Muscle layer of duodenum (tissue), 2 donors: Measurements from ENCODE around the gene RNF2.

ENCODE experiments used
- H3K27ac ChIP-seq: one replicate; pipeline ENCODE4 v1.7.0; 2013; ENCODE audit warnings: mild to moderate bottlenecking, low read length
- H3K27me3 ChIP-seq: one replicate; pipeline ENCODE4 v1.7.0; 2013; ENCODE audit warnings: low read depth, mild to moderate bottlenecking, control low read depth, low read length
- H3K36me3 ChIP-seq, 2 donors: one replicate each; pipeline ENCODE4 v1.7.0; 2013; ENCODE audit warnings: low read length in 2 of 2, control low read depth in 1 of 2, mild to moderate bottlenecking in 1 of 2; ENCODE audit not compliant: insufficient read depth in 2 of 2, control insufficient read depth in 1 of 2
- H3K4me1 ChIP-seq, 2 donors: one replicate each; pipeline ENCODE4 v1.7.0; 2013; ENCODE audit warnings: low read length in 2 of 2, mild to moderate bottlenecking in 2 of 2, control low read depth in 1 of 2, moderate library complexity in 1 of 2; ENCODE audit not compliant: insufficient read depth in 2 of 2, control insufficient read depth in 1 of 2
- H3K4me3 ChIP-seq, 2 donors: one replicate each; pipeline ENCODE4 v1.7.0; 2013; ENCODE audit warnings: low read length in 2 of 2, low read depth in 1 of 2, mild to moderate bottlenecking in 1 of 2
- H3K9me3 ChIP-seq, 2 donors: one replicate each; pipeline ENCODE4 v1.7.0; 2013; ENCODE audit warnings: low read length in 2 of 2, control low read depth in 1 of 2, mild to moderate bottlenecking in 1 of 2; ENCODE audit not compliant: control insufficient read depth in 1 of 2
- donor health status: healthy.

RNF2 gene

DNA sequence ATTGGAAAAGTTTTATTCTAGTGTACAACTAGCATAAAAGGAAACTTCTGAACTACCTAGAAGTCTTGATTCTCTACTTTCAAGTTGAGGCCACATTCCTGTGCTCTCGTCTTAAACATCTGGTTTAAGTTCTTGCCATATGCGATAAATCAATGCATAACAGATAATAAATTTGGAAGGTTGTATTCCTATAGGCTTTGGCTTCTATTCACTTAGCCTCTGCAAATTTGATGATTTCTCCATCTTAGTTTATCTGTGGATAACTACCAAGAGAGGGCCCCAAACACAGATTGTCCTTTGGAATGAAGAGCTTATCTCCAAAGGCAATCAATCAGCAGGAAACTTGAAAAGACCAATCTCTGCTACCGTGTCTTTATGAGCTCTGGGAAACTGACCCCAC, 11.7 kb upstream of the RNF2 start:
- no peaks in the 10 kb centered on the region for H3K9me3 ChIP-seq
- no peaks in the 10 kb centered on the region for H3K36me3 ChIP-seq
- no peak overlapping the region for H3K4me3 ChIP-seq
- no peaks in the 10 kb centered on the region for H3K4me1 ChIP-seq
- no peak overlapping the region for H3K27ac ChIP-seq
- peaks cover 5% of the 10 kb centered on the region for H3K27me3 ChIP-seq

DNA sequence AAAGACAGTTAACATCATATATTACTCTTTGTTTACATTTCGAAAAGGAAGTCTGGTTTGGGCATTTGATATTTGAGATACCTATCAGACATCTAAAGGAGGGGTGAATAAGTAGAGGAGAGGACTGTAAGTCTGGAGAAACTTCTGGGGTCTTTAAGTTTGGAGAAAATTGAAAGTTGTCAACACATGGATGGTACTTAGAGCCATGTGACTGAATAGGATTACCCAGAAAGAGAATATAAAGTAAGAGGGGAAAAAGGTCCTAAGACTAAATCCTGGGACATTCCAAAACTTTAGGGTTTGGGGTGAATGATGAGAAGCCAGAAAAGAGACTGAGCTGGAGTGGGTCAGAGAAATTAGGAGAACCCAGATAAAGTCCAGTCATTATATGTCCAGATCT, 10.1 kb upstream of the RNF2 start:
- no peaks in the 10 kb centered on the region for H3K36me3 ChIP-seq
- H3K4me3 ChIP-seq = no peak overlapping the region
- no peaks in the 10 kb centered on the region for H3K4me1 ChIP-seq

DNA sequence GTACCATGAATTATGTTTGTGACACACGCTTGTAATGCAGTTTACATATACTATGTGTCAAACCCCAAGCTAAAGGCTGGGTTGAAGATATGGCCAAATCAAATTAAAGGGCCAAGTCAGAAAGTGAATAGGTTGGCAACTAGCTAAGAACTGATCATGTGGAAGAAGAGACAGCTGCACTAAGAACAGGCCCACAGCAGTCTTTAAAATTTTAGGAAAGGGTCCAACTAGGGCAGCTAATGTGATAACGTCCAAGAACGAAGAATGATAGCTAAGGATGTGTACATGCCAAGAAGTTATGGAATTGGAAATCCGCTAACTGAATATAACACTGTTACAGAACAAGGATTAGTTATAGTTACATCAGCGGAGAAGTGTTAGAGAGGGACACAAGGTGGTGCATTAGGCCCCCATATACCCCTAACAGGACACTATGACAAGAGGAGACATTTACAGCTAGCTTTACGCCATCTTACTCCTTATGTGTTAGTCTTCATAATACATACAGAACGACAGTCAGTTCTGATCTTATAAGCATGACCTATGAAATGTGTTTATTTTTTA, 6.5 kb upstream of the RNF2 start:
- no peaks in the 10 kb centered on the region for H3K9me3 ChIP-seq
- H3K4me3 ChIP-seq = no peak overlapping the region
- H3K36me3 ChIP-seq = no peaks in the 10 kb centered on the region
- H3K4me1 ChIP-seq = no peaks in the 10 kb centered on the region
- no peak overlapping the region for H3K27ac ChIP-seq
- peaks cover 5% of the 10 kb centered on the region for H3K27me3 ChIP-seq

More for the DNA sequence above, 10.1 kb upstream of the RNF2 start:
- Histone ChIP-seq H3K27ac (no peak overlapping the region), H3K9me3 (no peaks in the 10 kb centered on the region), H3K27me3 (peaks cover 5% of the 10 kb centered on the region)

DNA sequence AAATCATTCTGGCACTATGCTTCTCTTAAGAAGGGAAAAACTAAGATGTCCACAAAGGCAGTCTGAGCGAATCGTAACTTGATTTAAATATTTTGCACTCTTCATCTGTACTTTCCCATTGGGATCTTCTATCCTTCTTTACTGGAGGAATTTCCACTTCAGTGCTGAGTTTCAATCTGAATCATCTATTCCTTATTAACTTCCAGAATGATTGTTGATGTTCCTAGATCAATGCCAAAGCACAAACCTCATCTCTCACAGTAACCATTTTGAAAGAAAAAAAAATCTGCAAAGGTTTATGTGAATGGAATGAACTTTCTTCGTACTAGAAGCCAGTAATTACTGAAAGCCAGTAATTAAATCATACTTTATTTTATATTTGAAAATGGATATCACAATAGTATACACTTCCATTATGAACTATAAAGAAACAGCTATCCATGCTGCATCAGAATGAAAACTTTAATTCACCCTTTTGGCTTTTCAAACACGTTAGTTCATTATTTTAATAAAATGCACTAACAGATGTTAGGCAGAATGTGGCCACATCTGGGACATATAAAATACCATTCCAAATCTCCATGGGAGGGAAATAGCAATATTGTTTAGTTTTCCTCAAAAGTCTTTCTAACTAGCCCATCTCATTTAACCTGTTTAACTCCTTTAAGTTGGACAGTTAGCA, 5.5 kb upstream of the RNF2 start:
- no peak overlapping the region for H3K27ac ChIP-seq
- H3K27me3 ChIP-seq = peaks cover 5% of the 10 kb centered on the region
- no peaks in the 10 kb centered on the region for H3K4me1 ChIP-seq

DNA sequence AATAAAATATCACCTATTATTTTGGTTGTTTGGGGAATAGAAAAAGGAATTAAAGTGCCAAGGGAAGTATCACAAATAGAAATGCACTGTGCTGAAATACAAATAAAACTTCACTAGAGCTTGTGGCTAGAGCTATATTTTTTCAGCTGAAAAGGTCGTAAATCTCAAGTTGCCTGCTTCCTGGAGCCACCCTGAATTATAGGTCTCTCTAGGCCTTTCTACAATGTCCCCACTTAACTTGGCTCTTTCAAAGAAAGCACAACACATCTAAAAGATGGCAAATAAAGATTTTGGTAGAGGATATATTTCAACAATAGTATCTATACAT, 5.0 kb upstream of the RNF2 start:
- Histone ChIP-seq H3K4me1 (no peaks in the 10 kb centered on the region), H3K9me3 (no peaks in the 10 kb centered on the region), H3K36me3 (no peaks in the 10 kb centered on the region), H3K4me3 (no peak overlapping the region), H3K27ac (no peak overlapping the region), H3K27me3 (peaks cover 5% of the 10 kb centered on the region)

More for the DNA sequence above, 5.5 kb upstream of the RNF2 start:
- no peaks in the 10 kb centered on the region for H3K9me3 ChIP-seq
- H3K4me3 ChIP-seq = no peak overlapping the region
- H3K36me3 ChIP-seq = no peaks in the 10 kb centered on the region

DNA sequence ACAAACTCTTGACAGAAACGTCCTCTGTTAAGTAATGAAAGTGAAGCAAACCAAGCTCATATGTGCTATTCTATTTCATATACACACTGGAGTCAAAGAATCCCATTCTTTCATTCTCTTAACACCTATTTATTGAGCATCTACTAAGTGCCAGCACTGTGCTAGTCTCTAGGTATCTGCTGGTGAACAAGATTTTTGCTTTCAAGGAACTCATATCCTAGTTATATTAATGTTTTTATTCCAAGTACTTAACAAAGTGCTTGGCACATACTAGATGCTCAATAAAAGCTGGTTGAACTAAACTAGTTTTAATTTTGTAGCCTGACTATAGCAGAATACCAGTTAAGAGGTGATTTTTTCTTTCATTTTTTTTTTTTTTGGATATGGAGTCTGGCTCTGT, 3.6 kb upstream of the RNF2 start:
- H3K36me3 ChIP-seq = no peaks in the 10 kb centered on the region
- no peak overlapping the region for H3K27ac ChIP-seq
- H3K4me1 ChIP-seq = peaks cover 2 to 3% of the 10 kb centered on the region in 2 donors
- no peaks in the 10 kb centered on the region for H3K9me3 ChIP-seq
- no peak overlapping the region for H3K4me3 ChIP-seq
- no peaks in the 10 kb centered on the region for H3K27me3 ChIP-seq

DNA sequence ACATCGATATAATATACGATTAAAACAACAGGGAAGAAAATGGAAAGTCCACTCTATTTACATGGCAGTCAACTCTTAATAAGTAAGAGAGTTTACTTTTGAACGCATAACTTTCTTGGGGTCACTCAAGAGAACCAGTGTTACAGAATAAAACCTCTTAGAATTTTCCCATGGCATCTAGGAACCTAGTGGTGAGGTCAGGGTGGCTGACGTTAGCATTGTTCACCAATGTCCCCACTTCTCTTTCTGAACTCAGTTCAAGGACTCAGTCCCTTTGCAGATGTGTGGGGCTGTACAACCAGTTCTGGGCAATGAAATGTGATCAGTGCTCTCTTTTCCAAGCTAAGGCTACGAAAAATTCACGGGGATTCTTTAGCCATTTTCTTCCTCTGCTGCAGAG, 2.6 kb upstream of the RNF2 start:
- Histone ChIP-seq H3K36me3 (no peaks in the 10 kb centered on the region), H3K4me3 (no peak overlapping the region), H3K9me3 (no peaks in the 10 kb centered on the region), H3K27me3 (no peaks in the 10 kb centered on the region), H3K4me1 (peaks cover 9 to 12% of the 10 kb centered on the region in 2 donors), H3K27ac (no peak overlapping the region)

DNA sequence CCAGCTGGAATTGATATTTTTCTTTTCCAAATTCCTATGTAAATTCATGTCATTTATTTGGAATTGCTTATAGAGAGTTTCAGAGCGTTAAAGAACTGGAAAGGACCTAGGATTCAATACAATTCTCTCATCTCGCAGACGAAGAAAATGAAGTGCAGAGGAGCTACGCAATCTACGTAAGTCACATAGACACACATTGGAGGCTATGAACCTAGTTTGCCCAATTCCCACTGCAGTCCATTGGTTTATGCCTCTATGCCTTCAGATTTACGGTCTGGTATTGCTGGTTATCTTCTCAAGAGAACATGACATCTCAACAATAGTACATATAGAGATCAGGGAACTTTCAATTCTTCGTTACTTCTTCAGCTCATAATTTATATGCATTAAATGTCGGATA, 971 bp upstream of the RNF2 start:
- Histone ChIP-seq H3K9me3 (no peaks in the 10 kb centered on the region), H3K27ac (peak overlapping the region; percentile 54), H3K4me1 (peaks cover 9 to 12% of the 10 kb centered on the region in 2 donors), H3K27me3 (no peaks in the 10 kb centered on the region), H3K4me3 (no peak overlapping the region), H3K36me3 (no peaks in the 10 kb centered on the region)

DNA sequence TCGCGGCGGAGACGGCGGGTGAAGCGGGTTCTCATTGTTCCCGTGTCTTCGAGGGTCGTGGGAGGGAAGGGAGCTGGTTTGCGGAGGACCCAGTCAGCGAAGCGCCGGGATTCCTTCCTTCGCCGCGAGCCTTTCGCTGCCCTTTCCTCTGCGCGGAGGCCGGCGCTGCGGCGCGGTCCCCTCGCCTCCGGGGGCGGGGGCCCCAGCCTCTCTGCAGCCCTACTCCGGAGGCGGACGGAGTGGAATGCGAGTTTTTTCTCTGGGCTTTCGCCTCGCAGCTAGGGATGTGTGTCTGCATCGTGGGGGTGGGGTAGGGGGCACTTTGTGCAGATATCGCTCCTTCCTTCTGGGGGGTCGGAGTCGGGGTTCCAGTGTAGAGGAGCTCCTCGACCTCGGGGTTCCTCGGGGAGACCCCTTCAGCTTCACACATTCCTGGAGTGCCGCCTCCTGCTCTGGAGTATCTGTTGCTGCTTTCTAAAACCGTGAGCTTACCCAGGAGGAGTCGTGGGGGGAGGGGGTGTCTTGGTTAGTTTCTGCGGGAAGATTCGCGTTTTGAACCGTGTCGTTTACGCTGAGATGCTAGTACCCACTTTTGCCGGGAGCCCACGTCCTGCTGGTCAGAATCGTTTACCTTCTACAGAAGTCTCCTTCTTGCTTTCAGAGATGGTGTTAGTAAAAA, 595 bp downstream of the RNF2 start:
- H3K36me3 ChIP-seq = no peaks in the 10 kb centered on the region

DNA sequence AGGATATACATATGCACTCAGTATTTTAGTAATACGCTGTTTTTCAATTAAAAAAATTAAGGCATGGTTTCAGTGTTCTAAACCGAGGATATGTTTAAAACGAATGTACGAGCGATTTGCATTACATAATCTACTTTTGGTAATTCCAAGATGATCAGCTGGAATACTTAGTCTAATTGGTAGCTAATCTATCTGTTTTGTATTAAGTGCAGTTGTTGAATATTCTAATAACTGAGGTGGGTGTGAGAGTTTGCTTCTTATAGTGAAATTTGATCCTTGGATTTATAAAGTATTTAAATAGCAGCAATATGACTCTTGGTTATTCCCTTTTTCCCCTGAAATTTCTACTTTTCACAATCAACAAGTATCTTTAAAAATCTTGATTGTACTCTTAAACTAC, 1.3 kb downstream of the RNF2 start:
- Histone ChIP-seq H3K36me3 (no peaks in the 10 kb centered on the region), H3K4me1 (peaks cover 9 to 17% of the 10 kb centered on the region in 2 donors)

More for the DNA sequence above, 595 bp downstream of the RNF2 start:
- Histone ChIP-seq H3K4me3 (peak overlapping the region; percentile 77 to 81), H3K4me1 (peaks cover 9 to 12% of the 10 kb centered on the region in 2 donors), H3K9me3 (no peaks in the 10 kb centered on the region), H3K27me3 (no peaks in the 10 kb centered on the region), H3K27ac (peak overlapping the region; percentile 55)

DNA sequence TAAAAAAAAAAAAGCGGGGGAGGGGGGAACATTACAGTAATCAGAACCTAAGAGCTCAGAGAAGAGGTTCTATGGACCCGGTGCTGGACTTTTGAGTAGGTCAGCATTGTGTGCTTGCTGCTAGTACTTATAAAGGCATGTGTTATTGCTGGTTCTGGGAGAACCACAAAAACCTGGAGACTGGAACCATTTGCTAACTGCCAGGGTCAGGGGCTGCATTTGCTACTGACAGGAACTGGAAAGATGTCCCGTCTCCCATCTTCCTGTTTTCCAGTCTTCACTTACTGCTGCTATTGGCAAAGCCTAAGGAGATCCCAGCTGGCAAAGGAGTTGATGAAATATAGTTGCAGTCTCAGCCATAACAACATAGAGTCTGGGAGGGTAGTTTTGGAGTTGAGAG, 4.3 kb downstream of the RNF2 start:
- no peak overlapping the region for H3K4me3 ChIP-seq
- H3K27me3 ChIP-seq = no peaks in the 10 kb centered on the region

More for the DNA sequence above, 1.3 kb downstream of the RNF2 start:
- Histone ChIP-seq H3K27ac (no peak overlapping the region), H3K4me3 (peak overlapping the region; percentile 77 to 81), H3K27me3 (no peaks in the 10 kb centered on the region), H3K9me3 (no peaks in the 10 kb centered on the region)

More for the DNA sequence above, 4.3 kb downstream of the RNF2 start:
- no peaks in the 10 kb centered on the region for H3K36me3 ChIP-seq
- peaks cover 9 to 17% of the 10 kb centered on the region in 2 donors for H3K4me1 ChIP-seq
- H3K9me3 ChIP-seq = no peaks in the 10 kb centered on the region
- no peak overlapping the region for H3K27ac ChIP-seq
